Central memory CD4-positive, alpha-beta T cell (primary cell): Measurements from ENCODE around the gene DOCK10.

Experiments used
- DNase-seq: peaks from one replicate; pipeline ENCODE4 v3.0.0; 2022

The DOCK10 gene

DNA sequence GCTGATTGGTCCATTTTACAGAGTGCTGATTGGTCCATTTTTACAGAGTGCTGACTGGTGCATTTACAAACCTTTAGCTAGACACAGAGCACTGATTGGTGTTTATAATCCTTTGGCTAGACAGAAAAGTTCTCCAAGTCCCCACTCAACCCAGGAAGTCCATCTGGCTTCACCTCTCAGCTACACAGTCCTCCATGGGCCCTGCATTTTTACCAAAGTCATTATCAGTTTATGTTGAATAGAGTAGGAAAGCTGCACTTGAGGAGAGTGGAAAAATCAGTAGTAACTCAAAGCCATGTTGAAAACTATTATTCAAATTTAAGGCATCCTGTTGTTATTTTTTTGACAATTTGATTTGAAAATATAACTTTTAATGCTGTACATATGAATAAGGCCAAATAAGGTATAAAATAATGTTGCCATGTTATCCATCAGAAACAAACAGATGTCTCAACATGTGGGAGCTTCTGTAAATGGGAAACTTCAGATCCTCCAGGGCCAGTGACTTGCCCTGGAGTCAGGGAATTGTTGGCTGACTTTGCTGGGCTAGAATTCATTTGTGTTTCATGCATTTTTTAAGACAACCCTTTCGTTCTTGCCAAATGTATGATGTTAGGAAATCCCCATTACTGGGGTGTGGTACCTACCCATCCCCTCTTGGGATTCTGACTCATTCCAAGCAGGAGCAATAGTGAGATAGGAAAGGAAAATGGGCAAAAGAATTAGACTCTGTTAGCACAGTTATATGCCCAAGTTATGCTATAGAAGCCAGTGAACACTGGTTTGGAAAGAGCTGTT is 288.3 kb downstream of the DOCK10 start:
- no peak for DNase-seq

DNA sequence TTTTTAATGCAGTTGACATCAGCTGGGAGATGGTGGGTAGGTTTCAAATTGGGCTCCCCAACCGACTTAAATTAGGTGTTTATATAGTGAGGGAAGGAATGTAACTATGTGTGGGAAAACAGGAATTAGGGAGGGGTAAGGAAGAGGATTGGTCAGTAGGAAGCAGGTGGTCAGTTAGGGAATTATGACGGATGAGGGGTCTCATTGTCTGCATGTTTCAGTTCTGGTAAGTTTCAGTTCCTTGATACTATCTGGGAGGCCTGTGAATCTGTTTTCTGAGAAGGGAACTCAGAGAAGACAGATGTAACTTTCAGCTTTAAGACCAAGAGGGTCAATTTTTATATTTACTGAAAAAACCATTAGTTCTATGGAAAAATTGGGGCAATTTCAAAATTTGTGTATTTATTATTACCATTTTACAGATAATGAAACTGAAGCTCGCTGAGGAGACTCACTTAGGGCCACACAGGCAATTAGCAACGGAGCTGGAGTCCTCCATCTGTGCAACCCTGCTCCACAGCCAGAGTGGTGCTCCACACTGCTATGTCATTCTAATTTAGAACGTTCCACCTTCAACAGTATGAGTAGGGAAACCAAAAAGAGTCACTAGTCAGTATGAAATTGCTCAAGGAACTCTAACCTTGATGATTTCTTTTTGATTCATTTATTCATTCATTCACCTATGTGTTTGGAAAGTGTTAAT is 290.1 kb downstream of the DOCK10 start:
- no peak for DNase-seq

DNA sequence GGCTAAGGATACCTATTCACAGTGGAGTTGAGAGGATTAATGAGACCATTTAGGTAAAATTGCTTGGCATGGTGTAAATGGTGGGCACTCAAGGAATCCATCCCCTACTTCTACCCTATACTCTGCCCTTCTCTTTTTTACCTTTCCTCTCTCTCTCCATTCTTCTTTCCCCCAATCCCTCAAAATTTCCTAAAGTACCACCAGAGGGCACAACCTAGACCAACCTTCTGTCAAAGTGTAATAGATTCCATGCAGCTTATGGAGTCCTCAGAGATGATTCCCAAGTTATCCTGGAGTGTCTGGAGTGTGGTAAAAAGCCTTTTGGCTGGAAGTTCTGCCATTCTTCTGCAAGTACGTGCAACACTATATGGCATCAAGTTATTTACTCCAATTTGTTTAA is 293.1 kb downstream of the DOCK10 start:
- DNase-seq = no peak

DNA sequence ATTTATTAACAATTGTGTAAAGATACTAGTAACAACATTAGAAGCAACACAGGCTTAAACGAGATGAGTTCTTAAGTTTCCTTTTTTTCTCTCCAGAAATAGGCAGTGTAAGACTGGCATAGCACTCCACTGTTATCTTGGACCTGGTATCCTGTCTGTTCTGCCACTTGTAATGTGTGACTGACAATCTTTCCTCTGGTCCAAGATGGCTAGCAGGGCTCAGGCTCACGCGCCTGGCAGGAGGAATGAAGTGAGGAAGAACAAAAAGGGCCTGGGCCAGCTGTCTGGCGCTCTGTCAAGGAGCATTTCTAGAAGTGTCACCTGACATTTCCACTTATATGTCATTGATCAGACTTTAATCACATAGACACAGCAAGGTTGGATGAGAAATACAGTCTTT is 294.5 kb downstream of the DOCK10 start:
- no peak for DNase-seq

DNA sequence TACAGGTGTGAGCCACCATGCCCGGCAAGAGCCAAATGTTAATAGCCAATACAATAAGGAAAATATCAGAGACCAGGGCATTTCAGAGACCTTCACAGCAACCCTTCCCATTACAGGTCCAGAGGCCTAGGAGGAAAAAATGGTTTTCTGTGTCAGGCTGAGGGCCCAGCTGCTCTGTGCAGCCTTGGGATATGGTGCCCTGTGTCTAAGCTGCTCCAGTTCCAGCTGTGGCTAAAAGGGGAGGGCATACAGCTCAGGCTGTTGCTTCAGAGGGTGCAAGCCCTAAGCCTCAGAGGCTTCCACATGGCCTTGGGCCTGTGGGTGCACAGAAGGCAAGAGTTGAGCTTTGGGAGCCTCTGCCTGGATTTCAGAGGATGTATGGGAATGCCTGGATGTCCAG is 306.0 kb downstream of the DOCK10 start:
- no peak for DNase-seq

DNA sequence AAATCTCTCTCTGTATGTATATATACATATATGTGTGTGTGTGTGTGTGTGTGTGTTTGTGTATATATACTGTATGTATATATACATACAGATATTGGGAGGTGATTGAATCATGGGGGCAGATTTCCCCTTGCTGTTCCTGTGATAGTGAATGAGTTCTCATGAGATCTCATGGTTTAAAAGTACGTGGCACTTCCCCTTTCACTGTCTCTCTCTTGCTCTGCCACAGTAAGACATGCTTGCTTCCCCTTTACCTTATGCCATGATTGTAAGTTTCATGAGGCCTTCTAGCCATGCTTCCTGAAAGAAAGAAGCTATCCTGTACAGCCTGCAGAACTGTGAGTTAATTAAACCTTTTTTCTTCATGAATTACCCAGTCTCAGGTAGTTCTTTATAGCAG is 307.3 kb downstream of the DOCK10 start:
- DNase-seq = no peak

DNA sequence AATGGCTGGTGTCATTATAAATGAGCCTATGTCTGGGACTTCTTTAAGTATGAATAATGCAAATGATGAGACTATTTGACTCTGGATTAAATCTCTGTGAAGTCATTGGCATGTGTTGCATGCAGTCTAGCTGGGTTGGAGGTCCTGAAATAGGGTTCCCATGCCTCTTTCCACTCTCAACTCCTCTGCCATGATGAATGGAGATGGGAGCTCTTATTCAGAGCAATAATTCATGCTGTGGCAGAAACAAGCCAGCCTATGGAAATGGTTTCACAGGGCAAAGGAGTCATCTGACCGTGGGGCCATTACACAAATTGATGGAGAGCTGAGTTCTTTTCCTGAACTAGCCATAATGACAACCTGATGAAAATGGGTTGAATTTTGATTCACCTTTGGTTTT is 310.6 kb downstream of the DOCK10 start:
- DNase-seq = no peak

DNA sequence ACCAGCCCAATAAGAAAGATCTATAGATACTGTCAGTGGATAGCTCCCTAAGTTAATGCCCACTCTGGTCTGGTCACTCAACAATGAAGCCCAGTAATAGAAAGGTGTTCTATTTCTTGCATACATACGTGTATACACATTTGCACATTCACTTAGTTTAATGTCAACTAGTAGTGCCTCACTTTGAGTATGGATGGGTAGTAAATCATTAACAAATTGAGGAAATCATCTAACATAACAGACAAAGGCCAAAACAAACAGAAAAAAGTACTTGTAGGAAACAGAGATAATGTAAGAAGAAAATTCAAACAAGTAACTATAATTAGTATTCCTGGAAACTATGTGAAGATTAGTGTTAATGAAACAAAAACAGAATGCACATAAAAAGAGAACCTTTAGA is 312.8 kb downstream of the DOCK10 start:
- DNase-seq = no peak

DNA sequence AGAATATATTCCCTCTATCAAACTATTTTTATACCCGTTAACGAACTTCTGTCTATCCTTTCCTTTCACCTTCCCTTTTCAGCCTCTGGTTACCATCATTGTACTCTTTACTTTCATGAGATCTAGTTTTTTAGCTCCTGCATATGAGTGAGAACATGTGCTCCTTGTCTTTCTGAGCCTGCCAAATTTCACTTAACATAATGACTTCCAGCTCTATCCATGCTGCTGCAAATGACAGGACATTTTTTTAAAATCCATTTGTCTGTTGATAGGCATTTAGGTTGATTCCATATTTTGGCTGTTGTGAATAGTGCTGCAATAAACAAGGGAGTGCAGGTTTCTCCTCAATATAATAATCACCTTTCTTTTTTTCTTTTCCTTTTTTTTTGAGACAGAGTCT is 317.9 kb downstream of the DOCK10 start:
- DNase-seq = no peak

DNA sequence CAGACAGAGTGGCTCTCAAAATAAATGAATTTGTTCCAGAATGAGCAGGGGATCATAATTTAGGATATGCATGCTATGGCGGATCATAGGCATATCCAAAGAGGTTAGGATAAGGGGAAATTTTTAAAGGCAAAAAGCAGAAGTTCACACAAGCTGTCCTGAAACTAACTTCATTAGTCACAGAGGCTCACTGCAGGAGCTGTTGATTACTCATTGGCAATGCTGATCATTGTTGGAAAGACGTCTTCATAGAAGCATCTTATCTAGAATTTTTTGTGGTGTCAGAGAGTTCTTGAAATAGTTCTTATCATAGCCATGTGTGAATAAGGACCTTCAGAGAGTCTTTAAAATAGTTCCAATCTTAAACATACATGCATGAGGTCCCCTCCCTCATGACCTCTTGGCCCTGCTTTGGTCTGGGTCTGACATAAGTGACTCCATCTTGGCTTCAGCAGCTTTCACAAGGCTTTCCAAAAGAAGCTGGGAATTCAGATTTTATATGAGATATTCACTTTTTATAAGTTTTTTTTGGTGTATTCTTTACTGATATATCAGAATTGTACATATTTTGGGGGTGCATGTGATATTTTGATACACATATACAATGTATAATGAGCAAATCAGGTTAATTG is 318.6 kb downstream of the DOCK10 start:
- no peak for DNase-seq

DNA sequence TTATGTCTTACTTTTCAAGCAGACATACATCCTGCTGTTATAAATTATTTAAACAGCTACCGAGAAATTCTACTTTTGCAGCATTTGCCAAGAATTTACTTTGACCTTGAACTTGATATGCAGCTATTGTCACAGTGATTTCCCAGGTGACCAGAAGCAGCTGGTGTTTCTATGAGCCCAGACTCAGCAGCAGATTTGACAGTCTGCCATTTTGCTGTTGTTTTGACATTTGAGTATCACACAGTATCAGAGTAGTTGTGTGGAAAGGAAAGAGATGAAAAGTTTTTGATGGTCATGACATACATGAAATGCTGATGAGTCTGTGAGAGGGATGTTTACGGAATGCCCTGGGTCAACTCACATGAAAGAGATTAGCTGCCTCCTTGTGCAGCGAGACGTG is 319.5 kb downstream of the DOCK10 start:
- no peak for DNase-seq

DNA sequence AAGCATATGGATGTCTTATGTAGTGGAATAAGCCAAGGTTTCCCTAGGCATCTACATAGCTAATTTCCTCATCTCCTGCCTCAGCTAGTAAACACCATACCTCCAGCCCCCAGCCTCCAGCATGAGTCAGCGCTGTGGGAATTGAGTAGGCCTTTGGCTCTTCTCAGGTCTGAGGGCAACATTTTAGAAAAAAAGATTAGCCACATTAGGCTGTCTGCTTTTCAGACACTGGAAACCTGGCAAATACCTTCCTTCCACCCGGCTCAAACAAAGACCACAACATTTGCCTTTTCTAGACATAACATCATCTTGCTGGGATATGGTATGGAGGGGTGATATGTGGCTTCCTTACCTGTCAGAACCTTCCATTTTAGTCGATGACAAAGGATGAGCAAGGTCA is 320.0 kb downstream of the DOCK10 start:
- DNase-seq = no peak

DNA sequence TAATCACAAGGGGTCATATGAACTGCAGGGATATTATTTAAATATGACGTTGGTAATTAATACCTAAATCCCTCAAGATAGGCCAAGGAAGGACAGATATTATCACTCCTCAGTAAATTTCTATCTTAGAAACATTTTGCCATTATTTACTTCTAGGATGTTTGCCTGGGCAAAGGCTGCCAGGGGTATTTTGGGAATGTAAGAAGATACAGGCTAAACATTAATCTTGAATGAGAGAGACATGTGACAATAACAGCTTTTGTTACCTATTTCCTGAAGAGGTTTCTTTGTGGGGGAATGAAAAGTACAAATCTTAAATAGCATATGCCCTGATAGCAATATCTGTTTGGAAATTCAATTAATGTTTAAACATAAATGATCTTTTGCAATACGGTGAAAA is 325.3 kb downstream of the DOCK10 start:
- no peak for DNase-seq

DNA sequence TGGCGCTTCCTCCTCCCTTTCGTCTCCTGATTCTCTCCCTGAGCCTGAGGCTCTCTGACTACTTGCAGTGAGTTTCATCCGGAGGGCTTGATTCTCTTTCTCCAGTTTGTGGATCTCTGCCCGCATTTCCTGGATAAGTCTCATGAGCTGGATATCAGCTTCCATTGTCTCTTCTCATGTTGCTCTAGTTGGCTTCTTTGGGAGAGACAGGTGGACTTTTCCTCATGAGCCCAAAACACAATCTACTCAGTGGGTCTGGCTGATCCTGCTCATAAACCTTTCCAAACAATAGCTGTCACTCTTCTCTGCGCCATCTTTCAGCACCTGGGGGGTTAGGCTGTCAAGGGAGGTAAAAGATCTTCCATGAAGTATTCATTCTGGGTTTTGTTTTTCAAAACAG is 326.1 kb downstream of the DOCK10 start, which contains the start of gene CCDC195:
Gene CCDC195, minus strand, starts transcription at position 165 of the 400 bp plus-strand sequence. Its CDS starts 0 bp downstream, at position 165.
- no peak for DNase-seq
